Omental fat pad (tissue), 4 donors: ENCODE measurements around the gene PTPRO. TPM values are rescaled to one million over a fixed set of nuclear protein-coding genes. Genes with fewer than 3 reads are reported as not detected.
"Not testable (repeated sequence)": the region's sequence is repeated elsewhere in the genome, so short reads cannot be mapped to it uniquely, and the experiment has no call there.

Experiments
- ATAC-seq: fragments of 150-250 bp; one replicate; pipeline ENCODE4 v1.9.1; 2016; ENCODE audit warnings: mild to moderate bottlenecking, moderate library complexity; ENCODE audit not compliant: low FRiP score
- DNase-seq: peaks from one replicate; pipeline ENCODE4 v3.0.0-alpha.2; 2019; ENCODE audit warnings: low spot score
- total RNA-seq, 4 donors: library from RNA; depleted of rRNA; stranded (reverse); fragments of >200 nt; gene quantifications; one replicate each; pipeline ENCODE4 v1.1.0, GENCODE V29; 2016
- TF ChIP-seq, protein P1 (sequence below), 3 donors: fragments of 450-650 bp; IDR thresholded peaks; one replicate each; pipeline ENCODE4 v1.5.1; 2016 to 2017; ENCODE audit warnings: antibody characterized with exemption in 3 of 3, mild to moderate bottlenecking in 3 of 3, moderate library complexity in 2 of 3

PTPRO gene
- total RNA-seq, 4 donors from 2014 or later = 2.1 to 12.5 (median 5.7) TPM

DNA sequence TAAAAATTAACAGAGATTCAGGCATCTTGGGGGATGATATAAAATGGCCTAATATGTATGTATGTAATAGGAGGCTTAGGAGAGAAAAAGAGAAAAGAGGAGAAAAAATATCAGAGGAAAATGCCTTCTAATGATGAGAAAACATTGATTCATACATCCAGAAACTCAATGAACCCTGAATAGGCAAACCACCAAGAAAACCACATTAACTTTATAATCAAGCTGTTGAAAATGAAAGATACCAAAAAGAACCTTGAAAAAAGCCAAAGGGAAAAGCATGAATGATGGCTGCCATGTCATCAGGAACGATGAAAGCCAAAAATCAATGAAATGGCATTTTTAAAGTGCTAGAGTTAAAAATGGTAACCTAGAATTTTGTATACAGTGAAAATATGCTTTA, 286.6 kb downstream of the PTPRO start:
- TF ChIP-seq, protein P1, sequence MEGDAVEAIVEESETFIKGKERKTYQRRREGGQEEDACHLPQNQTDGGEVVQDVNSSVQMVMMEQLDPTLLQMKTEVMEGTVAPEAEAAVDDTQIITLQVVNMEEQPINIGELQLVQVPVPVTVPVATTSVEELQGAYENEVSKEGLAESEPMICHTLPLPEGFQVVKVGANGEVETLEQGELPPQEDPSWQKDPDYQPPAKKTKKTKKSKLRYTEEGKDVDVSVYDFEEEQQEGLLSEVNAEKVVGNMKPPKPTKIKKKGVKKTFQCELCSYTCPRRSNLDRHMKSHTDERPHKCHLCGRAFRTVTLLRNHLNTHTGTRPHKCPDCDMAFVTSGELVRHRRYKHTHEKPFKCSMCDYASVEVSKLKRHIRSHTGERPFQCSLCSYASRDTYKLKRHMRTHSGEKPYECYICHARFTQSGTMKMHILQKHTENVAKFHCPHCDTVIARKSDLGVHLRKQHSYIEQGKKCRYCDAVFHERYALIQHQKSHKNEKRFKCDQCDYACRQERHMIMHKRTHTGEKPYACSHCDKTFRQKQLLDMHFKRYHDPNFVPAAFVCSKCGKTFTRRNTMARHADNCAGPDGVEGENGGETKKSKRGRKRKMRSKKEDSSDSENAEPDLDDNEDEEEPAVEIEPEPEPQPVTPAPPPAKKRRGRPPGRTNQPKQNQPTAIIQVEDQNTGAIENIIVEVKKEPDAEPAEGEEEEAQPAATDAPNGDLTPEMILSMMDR (IDR thresholded peaks at IDR 0.05) = no peak
- DNase-seq (no peak), ATAC-seq (no peak)

DNA sequence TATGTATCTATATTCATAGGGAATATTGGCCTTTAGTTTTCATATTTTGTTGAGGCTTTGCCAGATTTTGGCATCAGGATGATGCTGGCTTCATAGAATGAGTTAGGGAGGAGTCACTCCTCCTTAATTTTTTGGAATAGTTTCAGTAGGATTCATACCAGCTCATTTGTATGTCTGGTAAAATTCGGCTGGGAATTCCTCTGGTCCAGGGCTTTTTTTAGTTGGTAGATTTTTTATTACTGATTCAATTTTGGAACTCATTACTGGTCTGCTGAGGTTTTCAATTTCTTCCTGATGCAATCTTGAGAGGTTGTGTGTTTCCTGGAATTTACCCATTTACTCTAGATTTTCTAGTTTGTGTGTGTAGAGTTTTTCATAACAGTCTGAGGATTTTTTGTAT, 291.7 kb downstream of the PTPRO start:
- TF ChIP-seq, protein P1 (IDR thresholded peaks at IDR 0.05) = no peak
- ATAC-seq (peak; percentile 51), DNase-seq (no peak)

DNA sequence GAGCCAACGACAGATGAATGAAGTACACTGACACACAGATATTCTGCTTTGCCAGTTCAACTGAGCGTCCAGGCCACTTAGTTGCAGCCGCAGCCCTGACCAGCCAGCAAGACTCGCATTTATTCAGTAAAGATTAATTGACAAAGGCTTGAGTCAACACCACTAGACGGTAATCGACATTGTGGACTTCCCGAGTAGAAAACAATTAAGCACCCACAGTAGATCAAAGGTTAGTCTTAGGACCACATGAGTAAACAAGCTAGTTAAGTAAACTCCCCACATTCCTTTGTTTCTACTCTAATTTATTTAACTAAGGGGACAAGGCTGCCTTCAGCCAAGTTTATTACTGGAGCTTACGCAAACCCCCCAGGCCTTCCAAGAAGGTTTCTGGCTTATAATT, 294.2 kb downstream of the PTPRO start:
- not testable (repeated sequence) for ATAC-seq

DNA sequence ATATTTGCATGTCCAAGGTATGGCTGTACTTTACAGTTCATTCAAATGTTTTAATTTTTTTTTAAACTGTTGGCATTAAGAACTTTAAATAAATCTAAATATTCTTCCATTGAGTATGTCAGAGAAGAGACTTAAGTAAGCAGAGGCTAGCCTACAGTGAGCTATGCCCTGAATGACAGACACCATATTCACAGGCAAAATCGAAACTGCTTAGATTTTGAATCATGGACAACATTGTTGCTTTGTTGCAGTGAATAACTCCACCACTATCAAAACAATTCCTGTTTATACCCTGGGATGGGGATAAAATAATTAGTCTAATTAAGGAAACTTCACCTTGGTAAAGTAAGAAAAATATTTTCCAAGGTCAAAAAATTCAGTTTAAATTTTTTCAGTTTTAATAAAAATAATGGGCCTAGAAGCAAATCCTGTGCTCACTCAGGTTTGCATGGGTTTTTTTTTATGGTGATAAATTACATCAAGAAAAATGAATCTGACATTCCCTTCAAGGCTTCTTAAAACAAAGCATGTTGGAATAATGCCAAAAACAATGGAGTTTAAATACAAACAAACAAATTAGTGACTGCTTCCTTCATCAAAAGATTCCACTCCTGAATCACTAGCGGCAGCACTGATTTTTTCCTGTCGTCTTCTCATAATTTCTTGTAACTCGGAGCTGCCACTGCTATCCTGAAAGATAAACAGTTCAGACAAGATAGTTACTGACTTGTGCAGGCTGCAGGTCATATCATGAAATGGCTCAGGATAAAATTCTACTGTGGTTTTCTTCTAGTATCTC, 298.6 kb downstream of the PTPRO start:
- no peak for DNase-seq
- no peak for ATAC-seq
- TF ChIP-seq, protein P1 (IDR thresholded peaks at IDR 0.05) = no peak

More for the DNA sequence above, 294.2 kb downstream of the PTPRO start:
- not testable (repeated sequence) for DNase-seq

DNA sequence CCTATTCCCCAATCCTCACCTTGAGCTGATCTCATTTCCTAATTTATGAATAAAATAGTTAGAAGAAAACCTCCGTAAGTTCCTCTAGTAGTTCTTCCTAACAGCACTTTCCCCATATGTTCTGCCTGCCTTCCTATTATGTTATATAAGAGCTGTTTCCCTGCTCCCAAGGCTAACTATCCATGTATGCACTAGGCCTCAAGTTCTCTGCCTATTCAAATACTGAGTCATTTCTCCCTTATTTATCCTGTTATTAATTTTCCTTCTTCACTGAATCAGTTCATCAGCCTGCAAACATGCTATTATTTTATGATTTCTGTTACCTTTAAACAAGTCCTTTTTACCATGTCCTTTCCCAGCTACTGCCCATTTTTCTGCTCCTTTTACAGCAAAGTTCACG, 302.8 kb downstream of the PTPRO start:
- ATAC-seq = no peak
- TF ChIP-seq, protein P1 (IDR thresholded peaks at IDR 0.05) = no peak
- no peak for DNase-seq

DNA sequence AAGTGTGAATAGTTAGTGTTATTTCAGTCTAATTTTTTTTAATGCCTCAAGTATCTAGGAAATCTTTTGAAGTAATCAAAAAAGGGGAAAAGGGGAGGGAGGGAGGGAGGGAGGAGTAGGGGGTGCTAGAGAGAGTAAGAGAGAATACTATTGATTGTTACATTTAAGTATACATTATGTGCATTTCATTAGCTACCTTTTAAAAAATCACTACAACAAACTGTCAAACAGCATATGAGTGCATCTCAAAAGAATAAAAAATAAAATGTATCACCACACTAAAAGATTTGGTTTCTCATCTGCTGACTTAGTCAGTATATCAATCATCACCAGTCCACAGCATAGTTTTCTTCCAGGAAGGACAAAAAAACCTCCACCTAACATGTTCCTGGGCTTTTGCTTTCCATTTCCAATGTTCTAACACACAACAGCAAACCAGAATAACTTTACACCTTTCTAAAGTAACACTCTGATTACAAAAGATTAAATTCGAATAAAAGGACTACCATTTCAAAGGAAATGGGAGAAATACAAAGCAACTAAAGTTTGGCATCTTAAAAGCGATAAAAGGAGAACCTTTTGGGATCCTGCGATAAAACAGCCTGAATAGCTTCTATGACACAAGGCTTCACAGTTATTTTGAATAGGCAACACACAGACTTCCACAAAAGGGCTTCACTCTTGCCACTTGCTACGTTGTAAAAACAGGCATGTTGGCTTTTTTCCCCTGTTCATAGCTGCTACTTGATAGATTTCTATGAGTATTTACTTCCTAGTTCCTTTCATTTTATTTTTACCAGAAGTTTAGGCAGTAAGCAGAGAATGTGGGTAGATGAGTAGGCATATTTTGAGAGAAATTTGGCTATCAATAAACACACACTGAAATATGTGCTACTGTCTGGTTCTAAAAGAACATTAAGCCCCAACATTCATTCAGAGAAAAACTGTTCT, 306.0 kb downstream of the PTPRO start:
- TF ChIP-seq, protein P1 (IDR thresholded peaks at IDR 0.05) = no peak
- peak; percentile 34 for ATAC-seq
- DNase-seq = no peak

DNA sequence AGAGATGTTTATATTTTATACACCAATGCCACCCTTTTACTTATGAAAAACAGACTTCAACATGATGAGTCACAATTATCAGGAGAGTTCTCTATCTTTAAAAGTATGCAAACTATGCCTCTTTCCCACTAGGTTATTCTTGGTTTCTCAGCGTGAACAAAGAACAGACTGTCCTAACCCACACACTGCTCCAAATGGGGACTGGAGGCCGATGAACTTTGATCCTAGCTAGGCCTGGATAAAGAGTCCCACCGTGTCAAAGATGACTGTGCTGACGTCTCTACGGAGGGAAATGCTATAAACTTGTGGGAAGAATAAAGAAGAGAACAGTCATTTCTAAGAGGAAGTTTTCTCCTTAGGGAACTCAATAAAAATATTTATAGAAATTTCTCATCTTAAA, 306.8 kb downstream of the PTPRO start:
- TF ChIP-seq, protein P1 (IDR thresholded peaks at IDR 0.05) = no peak
- peak; percentile 32 for DNase-seq
- ATAC-seq = peak; percentile 94
